Type B pancreatic cell (in vitro differentiated cells): Measurements from ENCODE around the gene STAB2. TPM values are rescaled to one million over a fixed set of nuclear protein-coding genes. Genes with fewer than 3 reads are reported as not detected.

Experiments used
- DNase-seq: peaks from one replicate; pipeline ENCODE4 v3.0.0; 2021; ENCODE audit warnings: mixed read lengths; ENCODE audit not compliant: unreplicated experiment; ENCODE audit errors: extremely low spot score
- H3K27ac Mint-ChIP-seq: 2 replicates; pipeline ENCODE4 v1.8.0; 2021; ENCODE audit warnings: mild to moderate bottlenecking, mixed read lengths
- H3K27me3 Mint-ChIP-seq: 2 replicates; pipeline ENCODE4 v1.8.0; 2021; ENCODE audit warnings: mixed read lengths
- H3K36me3 Mint-ChIP-seq: 2 replicates; pipeline ENCODE4 v1.8.0; 2021; ENCODE audit warnings: mixed read lengths
- H3K4me1 Mint-ChIP-seq: one replicate; pipeline ENCODE4 v1.8.0; 2021; ENCODE audit warnings: mixed read lengths; ENCODE audit not compliant: unreplicated experiment
- H3K4me3 Mint-ChIP-seq: 2 replicates; pipeline ENCODE4 v1.8.0; 2021; ENCODE audit warnings: mild to moderate bottlenecking, mixed read lengths
- H3K9me3 Mint-ChIP-seq: 2 replicates; pipeline ENCODE4 v1.8.0; 2021; ENCODE audit warnings: mixed read lengths
- CTCF ChIP-seq: fragments of 200-600 bp; sonication (generic); conservative IDR thresholded peaks from 2 replicates; pipeline ENCODE4 v1.5.0; 2021; ENCODE audit warnings: antibody characterized with exemption, mild to moderate bottlenecking
- total RNA-seq: library from RNA; stranded (reverse); gene quantifications from 2 replicates; pipeline ENCODE4 v1.2.1, GENCODE V29; 2021; ENCODE audit warnings: low replicate concordance

STAB2 gene
- total RNA-seq, 1 donor from 2014 or later: not detected

- peaks cover 5% of the 10 kb centered on the region for H3K27me3 Mint-ChIP-seq
- no peaks in the 10 kb centered on the region for H3K36me3 Mint-ChIP-seq
- no peak for TF ChIP-seq CTCF
- H3K4me1 Mint-ChIP-seq: no peaks in the 10 kb centered on the region
- H3K9me3 Mint-ChIP-seq: no peaks in the 10 kb centered on the region
- DNase-seq: no peak
- H3K4me3 Mint-ChIP-seq: no peak overlapping the region
- no peak overlapping the region for H3K27ac Mint-ChIP-seq
Observed at GRCh38 chr12:103558879-103559278, 28.2 kb upstream of the STAB2 start.

GRCh38 chr12:103560604-103561101 is 26.4 kb upstream of the STAB2 start:
- Mint-ChIP-seq H3K4me1 (no peaks in the 10 kb centered on the region), H3K9me3 (peaks cover 3% of the 10 kb centered on the region), H3K4me3 (no peak overlapping the region), H3K36me3 (no peaks in the 10 kb centered on the region), H3K27me3 (peaks cover 2% of the 10 kb centered on the region), H3K27ac (no peak overlapping the region)
- DNase-seq: no peak
- TF ChIP-seq CTCF: no peak

GRCh38 chr12:103561174-103561573 is 25.9 kb upstream of the STAB2 start:
- peaks cover 2% of the 10 kb centered on the region for H3K27me3 Mint-ChIP-seq
- H3K4me3 Mint-ChIP-seq: no peak overlapping the region
- H3K9me3 Mint-ChIP-seq: peaks cover 8% of the 10 kb centered on the region
- no peak for DNase-seq
- no peaks in the 10 kb centered on the region for H3K36me3 Mint-ChIP-seq
- H3K4me1 Mint-ChIP-seq: no peaks in the 10 kb centered on the region
- no peak for TF ChIP-seq CTCF
- no peak overlapping the region for H3K27ac Mint-ChIP-seq

GRCh38 chr12:103566398-103566797 is 20.7 kb upstream of the STAB2 start:
- H3K4me3 Mint-ChIP-seq: no peak overlapping the region
- H3K4me1 Mint-ChIP-seq: peaks cover 4% of the 10 kb centered on the region
- DNase-seq: no peak
- H3K27ac Mint-ChIP-seq: no peak overlapping the region
- TF ChIP-seq CTCF: no peak
- H3K27me3 Mint-ChIP-seq: peaks cover 16% of the 10 kb centered on the region
- H3K9me3 Mint-ChIP-seq: peaks cover 13% of the 10 kb centered on the region
- no peaks in the 10 kb centered on the region for H3K36me3 Mint-ChIP-seq

- Mint-ChIP-seq H3K27me3 (peaks cover 27% of the 10 kb centered on the region), H3K9me3 (peaks cover 13% of the 10 kb centered on the region), H3K4me1 (peaks cover 4% of the 10 kb centered on the region), H3K36me3 (no peaks in the 10 kb centered on the region), H3K4me3 (no peak overlapping the region), H3K27ac (no peak overlapping the region)
- no peak for DNase-seq
- TF ChIP-seq CTCF: no peak
Observed at GRCh38 chr12:103569278-103569677, 17.8 kb upstream of the STAB2 start.

GRCh38 chr12:103571286-103571685 is 15.8 kb upstream of the STAB2 start:
- peak; percentile 63 for TF ChIP-seq CTCF
- Mint-ChIP-seq H3K9me3 (peaks cover 5% of the 10 kb centered on the region), H3K27me3 (peaks cover 35% of the 10 kb centered on the region), H3K4me1 (peaks cover 11% of the 10 kb centered on the region), H3K4me3 (peak overlapping the region; percentile 71), H3K36me3 (no peaks in the 10 kb centered on the region), H3K27ac (no peak overlapping the region)
- no peak for DNase-seq
